Activated naive CD8-positive, alpha-beta T cell (primary cell): ENCODE data around the gene CTSD.

Experiments
- H3K27ac Mint-ChIP-seq: one replicate; pipeline ENCODE4 v1.8.0; 2021; ENCODE audit warnings: mixed read lengths
- H3K27me3 Mint-ChIP-seq: one replicate; pipeline ENCODE4 v1.8.0; 2021; ENCODE audit warnings: mixed read lengths
- H3K36me3 Mint-ChIP-seq: one replicate; pipeline ENCODE4 v1.8.0; 2021; ENCODE audit warnings: mixed read lengths
- H3K4me1 Mint-ChIP-seq: one replicate; pipeline ENCODE4 v1.8.0; 2021; ENCODE audit warnings: low read depth, mixed read lengths
- H3K4me3 Mint-ChIP-seq: one replicate; pipeline ENCODE4 v1.8.0; 2021; ENCODE audit warnings: mild to moderate bottlenecking, mixed read lengths
- H3K9me3 Mint-ChIP-seq: one replicate; pipeline ENCODE4 v1.8.0; 2021; ENCODE audit warnings: low read depth, mixed read lengths

Gene CTSD

DNA sequence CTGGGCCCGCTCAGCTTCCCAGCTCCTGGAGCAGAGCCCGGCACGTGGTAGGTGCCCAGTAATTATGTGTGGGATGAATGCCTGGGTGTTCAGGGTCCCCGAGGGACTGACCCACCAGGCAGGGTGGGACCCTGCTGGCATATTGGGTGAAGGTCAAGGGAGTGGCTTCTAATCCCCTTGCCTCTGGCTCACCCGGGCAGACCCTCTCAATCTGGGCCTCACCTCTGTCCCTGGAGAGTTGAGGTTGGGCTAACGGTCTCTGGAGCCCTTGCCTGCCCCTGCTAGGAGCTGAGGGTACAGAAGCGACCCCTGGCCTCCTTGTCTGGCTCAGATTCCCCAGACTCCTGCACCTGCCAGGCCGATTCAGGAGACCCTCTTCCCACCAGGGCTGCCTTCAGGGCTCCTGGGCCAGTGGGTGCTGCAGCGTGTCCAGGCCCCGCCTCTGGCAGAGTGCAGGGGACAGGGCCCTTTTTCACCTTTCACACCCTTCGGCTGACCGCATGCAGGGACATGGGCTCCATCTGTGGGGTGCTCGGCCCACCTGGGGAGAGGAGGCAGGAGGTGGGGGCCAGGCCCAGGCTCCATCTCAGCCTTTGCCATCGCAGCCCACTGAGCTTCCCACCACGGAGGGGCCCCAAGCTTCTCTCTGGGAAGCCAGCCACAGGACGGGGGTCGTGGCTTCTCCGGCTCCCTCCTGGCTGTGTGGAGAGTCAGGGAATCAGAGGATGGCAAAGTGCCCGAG lies 3.8 kb upstream of the CTSD start:
- Mint-ChIP-seq H3K4me1 (peaks cover 19% of the 10 kb centered on the region), H3K27me3 (no peaks in the 10 kb centered on the region), H3K36me3 (no peaks in the 10 kb centered on the region), H3K27ac (no peak overlapping the region), H3K4me3 (no peak overlapping the region), H3K9me3 (no peaks in the 10 kb centered on the region)

- Mint-ChIP-seq H3K27me3 (no peaks in the 10 kb centered on the region), H3K27ac (no peak overlapping the region), H3K9me3 (no peaks in the 10 kb centered on the region), H3K4me1 (peaks cover 19% of the 10 kb centered on the region), H3K4me3 (no peak overlapping the region), H3K36me3 (no peaks in the 10 kb centered on the region)
Measured at GRCh38 chr11:1766719-1767398, 3.1 kb upstream of the CTSD start.

DNA sequence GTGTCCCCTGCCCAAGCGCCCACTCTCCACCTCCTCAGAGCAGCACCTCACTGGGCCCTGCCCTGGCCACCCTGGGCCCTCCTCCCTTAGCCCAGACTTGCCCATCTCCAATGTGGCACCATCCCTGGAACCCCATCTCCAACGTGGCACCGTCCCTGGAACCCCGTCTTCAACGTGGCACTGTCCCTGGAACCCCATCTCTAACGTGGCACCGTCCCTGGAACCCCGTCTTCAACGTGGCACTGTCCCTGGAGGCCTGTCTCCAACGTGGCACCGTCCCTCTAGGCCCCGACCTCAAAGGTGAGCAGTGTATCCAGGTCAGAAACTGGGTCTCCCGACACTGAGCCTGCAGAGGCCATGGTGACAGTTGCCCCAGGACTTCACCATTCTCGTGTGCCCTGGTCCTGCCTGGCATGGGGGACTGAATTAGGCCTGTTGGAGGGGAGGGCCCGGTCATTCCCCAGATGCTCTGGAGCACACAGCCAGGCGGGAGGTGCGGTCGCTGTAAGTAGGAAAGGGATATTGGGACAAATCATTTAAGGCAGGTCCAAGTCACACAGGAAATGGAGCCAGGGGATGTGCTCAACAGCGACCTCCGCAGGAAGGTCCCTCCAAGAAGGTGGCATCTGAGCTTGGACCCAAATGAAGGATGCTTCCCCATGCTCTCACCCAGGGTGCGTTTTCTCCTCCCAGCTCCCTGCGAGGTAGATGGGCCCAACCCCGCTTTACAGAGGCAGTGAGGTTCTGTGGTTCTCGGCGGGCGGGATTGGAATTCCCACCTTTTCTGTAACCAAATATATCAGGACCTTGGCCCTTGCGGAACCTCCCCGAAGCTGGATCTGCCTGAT lies 2.4 kb upstream of the CTSD start:
- Mint-ChIP-seq H3K36me3 (no peaks in the 10 kb centered on the region), H3K9me3 (no peaks in the 10 kb centered on the region), H3K4me3 (no peak overlapping the region), H3K27me3 (no peaks in the 10 kb centered on the region), H3K27ac (no peak overlapping the region), H3K4me1 (peaks cover 20% of the 10 kb centered on the region)

DNA sequence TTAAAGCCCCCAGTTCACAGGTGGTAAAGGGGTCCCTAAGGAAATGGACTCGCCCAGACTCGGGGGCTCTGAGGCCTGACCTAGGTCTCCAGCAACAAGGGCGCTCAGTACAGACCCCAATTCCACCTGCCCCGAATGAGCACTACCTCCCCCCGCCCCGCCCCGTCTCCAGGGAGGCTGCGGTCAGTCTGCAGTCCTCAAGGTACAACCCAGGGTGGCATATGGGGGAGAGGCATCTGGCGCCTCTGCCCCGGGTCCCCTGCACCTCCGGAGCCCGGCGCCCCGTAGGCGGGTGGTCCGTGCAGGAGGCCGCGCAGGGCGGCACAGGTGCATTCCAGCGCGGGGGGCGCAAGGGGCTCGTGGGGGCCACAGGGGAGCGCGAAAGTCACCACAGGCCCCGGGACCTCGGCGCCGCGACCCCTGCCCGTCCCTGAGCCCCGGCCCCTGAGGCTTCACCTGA lies 361 bp downstream of the CTSD start:
- Mint-ChIP-seq H3K27ac (no peak overlapping the region), H3K36me3 (no peaks in the 10 kb centered on the region), H3K27me3 (no peaks in the 10 kb centered on the region), H3K9me3 (no peaks in the 10 kb centered on the region), H3K4me1 (peaks cover 39% of the 10 kb centered on the region), H3K4me3 (peak overlapping the region; percentile 75)

GRCh38 chr11:1762537-1763302 lies 1.0 kb downstream of the CTSD start:
- H3K9me3 Mint-ChIP-seq = no peaks in the 10 kb centered on the region
- no peaks in the 10 kb centered on the region for H3K36me3 Mint-ChIP-seq
- peaks cover 43% of the 10 kb centered on the region for H3K4me1 Mint-ChIP-seq
- peak overlapping the region; percentile 64 for H3K27ac Mint-ChIP-seq
- no peaks in the 10 kb centered on the region for H3K27me3 Mint-ChIP-seq
- peak overlapping the region; percentile 75 for H3K4me3 Mint-ChIP-seq

DNA sequence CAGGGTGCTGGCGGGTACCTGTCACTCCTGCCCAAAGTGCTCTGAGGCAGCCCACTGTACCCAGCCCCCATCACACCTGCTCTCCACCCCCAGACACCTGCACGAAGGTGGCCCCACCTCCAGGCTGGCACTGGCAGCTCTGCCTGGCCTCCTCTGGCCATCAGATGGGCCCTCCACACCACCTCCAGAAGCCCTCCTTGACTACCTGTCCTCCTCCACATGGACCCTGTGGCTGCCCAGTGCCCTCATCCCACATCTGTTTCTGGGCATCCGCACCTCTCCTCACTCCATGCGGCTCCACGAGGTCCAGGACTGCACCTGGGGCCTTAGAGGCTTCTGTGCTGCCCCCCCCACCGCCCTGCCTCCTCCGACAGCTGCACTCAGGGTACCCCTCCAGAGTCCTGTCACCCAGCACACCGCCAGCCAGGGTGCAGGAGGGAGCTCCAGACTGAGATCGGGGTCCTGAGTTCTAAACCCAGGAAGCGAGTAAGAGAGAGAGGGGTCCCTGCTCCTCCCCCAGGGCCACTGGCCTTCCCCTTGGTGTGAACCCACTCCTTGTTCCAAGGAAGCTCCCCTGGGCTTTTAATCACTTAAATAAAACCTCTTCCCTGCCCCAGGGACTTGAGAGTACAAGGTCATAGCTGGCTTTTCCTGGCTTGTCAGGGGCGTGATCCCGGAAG lies 1.7 kb downstream of the CTSD start:
- Mint-ChIP-seq H3K4me3 (peak overlapping the region; percentile 75), H3K36me3 (no peaks in the 10 kb centered on the region), H3K27me3 (no peaks in the 10 kb centered on the region), H3K9me3 (no peaks in the 10 kb centered on the region), H3K27ac (peak overlapping the region; percentile 72), H3K4me1 (peaks cover 50% of the 10 kb centered on the region)

GRCh38 chr11:1761110-1761856 lies 2.4 kb downstream of the CTSD start:
- Mint-ChIP-seq H3K9me3 (no peaks in the 10 kb centered on the region), H3K4me1 (peaks cover 56% of the 10 kb centered on the region), H3K36me3 (no peaks in the 10 kb centered on the region), H3K27me3 (no peaks in the 10 kb centered on the region), H3K4me3 (peak overlapping the region; percentile 75), H3K27ac (no peak overlapping the region)

DNA sequence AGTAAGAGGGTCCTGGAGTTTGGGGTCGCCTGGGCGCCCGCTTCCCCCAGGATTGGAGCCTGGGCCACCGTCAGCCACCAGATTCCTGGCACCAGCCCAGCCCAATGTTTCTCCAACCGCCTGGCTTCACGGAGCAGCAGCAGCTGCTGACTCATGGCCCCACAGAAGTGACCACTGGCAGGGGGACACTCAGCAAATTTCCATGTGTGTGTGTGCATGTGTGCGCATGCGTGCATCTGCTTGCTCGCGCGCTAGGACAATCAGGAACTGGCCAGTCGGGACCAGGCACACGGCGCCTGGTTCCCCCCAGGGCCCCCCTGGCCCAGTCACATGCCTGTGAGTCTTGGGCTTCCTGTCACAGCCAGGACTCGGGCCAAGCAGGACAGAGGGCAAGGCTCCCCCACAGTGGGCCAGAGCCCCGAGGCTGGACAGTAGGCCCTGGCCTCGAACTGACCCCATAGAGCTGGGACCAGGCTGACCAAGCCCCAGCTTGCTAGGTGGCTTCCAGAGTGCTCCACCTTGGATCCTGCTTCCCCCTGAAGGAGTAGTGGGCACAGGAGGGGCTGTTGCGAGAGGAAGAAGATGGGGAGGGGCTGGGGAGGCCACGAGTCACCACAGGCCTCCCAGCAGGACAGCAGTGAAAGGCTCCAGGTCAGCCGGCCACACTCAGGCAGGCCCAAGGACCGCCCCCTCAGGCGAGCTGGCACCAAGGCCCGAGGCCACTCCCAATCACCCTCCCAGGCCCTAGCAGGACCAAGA lies 3.2 kb downstream of the CTSD start:
- peaks cover 63% of the 10 kb centered on the region for H3K4me1 Mint-ChIP-seq
- H3K27ac Mint-ChIP-seq = no peak overlapping the region
- no peaks in the 10 kb centered on the region for H3K36me3 Mint-ChIP-seq
- no peaks in the 10 kb centered on the region for H3K9me3 Mint-ChIP-seq
- no peak overlapping the region for H3K4me3 Mint-ChIP-seq
- no peaks in the 10 kb centered on the region for H3K27me3 Mint-ChIP-seq

- Mint-ChIP-seq H3K4me1 (peaks cover 69% of the 10 kb centered on the region), H3K27ac (no peak overlapping the region), H3K27me3 (no peaks in the 10 kb centered on the region), H3K36me3 (no peaks in the 10 kb centered on the region), H3K9me3 (no peaks in the 10 kb centered on the region), H3K4me3 (no peak overlapping the region)
Measured at GRCh38 chr11:1759851-1760220, 3.9 kb downstream of the CTSD start.

DNA sequence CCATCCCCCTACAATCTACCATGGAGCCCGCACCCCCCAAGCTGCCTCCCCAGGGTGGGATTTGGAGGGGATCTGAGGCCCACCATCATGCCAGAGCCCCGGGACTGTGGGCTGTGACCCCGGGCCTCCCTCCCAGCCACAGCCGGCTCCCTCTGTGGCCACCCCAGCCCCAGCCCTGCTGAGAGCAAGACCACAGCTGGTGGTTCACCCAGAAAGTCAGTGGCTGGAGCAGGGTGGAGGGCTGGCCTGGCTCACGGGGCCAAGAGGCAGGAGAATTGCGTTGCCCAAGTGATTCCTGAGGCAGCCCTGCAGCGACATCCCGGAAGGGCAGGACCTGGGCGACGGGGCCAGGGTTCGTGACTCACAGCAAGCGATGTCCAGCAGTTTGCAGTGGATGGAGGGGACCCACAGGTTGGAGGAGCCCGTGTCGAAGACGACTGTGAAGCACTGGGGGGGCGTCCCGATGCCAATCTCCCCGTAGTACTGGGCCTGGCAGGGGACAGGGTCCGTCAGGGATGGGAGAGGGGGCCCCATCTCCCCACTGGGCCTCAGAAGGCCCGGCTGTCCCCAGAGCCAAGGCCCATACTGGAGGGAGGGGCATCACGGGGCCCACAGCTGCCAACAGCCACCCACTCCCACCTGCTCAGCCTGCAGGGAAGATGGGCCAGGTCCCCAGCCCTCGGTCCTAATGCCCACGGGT lies 4.4 kb downstream of the CTSD start:
- Mint-ChIP-seq H3K36me3 (no peaks in the 10 kb centered on the region), H3K9me3 (no peaks in the 10 kb centered on the region), H3K27ac (no peak overlapping the region), H3K27me3 (no peaks in the 10 kb centered on the region), H3K4me3 (no peak overlapping the region), H3K4me1 (peaks cover 69% of the 10 kb centered on the region)

DNA sequence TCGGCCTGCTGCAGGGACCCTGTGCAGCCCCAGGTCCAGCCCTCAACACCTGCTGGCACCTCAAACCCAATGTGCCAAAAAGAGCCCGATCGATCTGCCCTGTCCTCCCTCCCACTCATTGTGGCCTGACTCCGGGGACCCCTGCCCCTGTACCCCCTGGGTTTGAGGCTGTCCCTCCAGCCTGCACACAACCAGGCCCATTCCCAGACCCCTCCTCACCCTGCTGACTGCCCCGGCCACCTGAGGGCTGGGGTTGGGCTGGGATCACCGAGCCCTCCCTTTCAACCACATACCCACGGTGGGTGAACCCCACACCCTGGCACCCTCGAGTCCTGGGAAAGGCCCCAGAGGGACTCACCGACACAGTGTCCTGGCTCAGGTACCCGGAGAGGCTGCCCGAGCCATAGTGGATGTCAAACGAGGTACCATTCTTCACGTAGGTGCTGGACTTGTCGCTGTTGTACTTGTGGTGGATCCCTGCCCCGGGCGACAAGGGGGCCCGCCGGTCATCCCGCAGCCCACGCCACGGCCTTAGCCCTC lies 5.0 kb downstream of the CTSD start:
- no peaks in the 10 kb centered on the region for H3K9me3 Mint-ChIP-seq
- peaks cover 68% of the 10 kb centered on the region for H3K4me1 Mint-ChIP-seq
- H3K27ac Mint-ChIP-seq = peak overlapping the region; percentile 64
- peak overlapping the region; percentile 67 for H3K4me3 Mint-ChIP-seq
- no peaks in the 10 kb centered on the region for H3K36me3 Mint-ChIP-seq
- H3K27me3 Mint-ChIP-seq = no peaks in the 10 kb centered on the region

- peaks cover 70% of the 10 kb centered on the region for H3K4me1 Mint-ChIP-seq
- H3K27ac Mint-ChIP-seq = peak overlapping the region; percentile 64
- H3K9me3 Mint-ChIP-seq = no peaks in the 10 kb centered on the region
- peak overlapping the region; percentile 74 for H3K4me3 Mint-ChIP-seq
- H3K36me3 Mint-ChIP-seq = no peaks in the 10 kb centered on the region
- H3K27me3 Mint-ChIP-seq = no peaks in the 10 kb centered on the region
Measured at GRCh38 chr11:1757861-1758610, 5.7 kb downstream of the CTSD start.
